ENCODE data around the gene SBNO1.

SBNO1 gene

GRCh38 chr12:123396954-123397353 is 32.3 kb upstream of the SBNO1 start:
- Histone ChIP-seq H2AFZ (ENCODE audit: low read length) (no peak overlapping the region), H3K79me2 (ENCODE audit: insufficient read depth, low read length) (no peaks in the 10 kb centered on the region), H3K4me1 (ENCODE audit: insufficient read depth, low read length, severe bottlenecking) (no peaks in the 10 kb centered on the region), H4K20me1 (ENCODE audit: insufficient read depth, low read length) (no peaks in the 10 kb centered on the region), H3K9me2 (ENCODE audit: low read depth, low read length) (no peaks in the 10 kb centered on the region), H3K4me3 (ENCODE audit: low read depth, low read length, poor library complexity, severe bottlenecking) (no peak overlapping the region), H3F3A (ENCODE audit: insufficient read depth, low read length) (no peaks in the 10 kb centered on the region), H3K9ac (ENCODE audit: low read length) (no peak overlapping the region), H3K4me2 (ENCODE audit: low read length) (no peak overlapping the region), H3K27me3 (ENCODE audit: insufficient read depth, low read length) (no peaks in the 10 kb centered on the region), H3K27ac (ENCODE audit: low read depth, low read length, poor library complexity, severe bottlenecking) (no peak overlapping the region), H3K36me3 (ENCODE audit: insufficient read depth, low read length) (peaks cover 76% of the 10 kb centered on the region), H3K9me3 (ENCODE audit: low read length) (no peaks in the 10 kb centered on the region)
- TF ChIP-seq EZH2 (IDR thresholded peaks at IDR 0.05; ENCODE audit: borderline replicate concordance, low read length), result no peak
- TF ChIP-seq, protein P1, sequence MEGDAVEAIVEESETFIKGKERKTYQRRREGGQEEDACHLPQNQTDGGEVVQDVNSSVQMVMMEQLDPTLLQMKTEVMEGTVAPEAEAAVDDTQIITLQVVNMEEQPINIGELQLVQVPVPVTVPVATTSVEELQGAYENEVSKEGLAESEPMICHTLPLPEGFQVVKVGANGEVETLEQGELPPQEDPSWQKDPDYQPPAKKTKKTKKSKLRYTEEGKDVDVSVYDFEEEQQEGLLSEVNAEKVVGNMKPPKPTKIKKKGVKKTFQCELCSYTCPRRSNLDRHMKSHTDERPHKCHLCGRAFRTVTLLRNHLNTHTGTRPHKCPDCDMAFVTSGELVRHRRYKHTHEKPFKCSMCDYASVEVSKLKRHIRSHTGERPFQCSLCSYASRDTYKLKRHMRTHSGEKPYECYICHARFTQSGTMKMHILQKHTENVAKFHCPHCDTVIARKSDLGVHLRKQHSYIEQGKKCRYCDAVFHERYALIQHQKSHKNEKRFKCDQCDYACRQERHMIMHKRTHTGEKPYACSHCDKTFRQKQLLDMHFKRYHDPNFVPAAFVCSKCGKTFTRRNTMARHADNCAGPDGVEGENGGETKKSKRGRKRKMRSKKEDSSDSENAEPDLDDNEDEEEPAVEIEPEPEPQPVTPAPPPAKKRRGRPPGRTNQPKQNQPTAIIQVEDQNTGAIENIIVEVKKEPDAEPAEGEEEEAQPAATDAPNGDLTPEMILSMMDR (IDR thresholded peaks at IDR 0.05; ENCODE audit: low read length), result no peak

- peaks cover 78% of the 10 kb centered on the region for H3K36me3 ChIP-seq (ENCODE audit: insufficient read depth, low read length)
Observed at GRCh38 chr12:123396543-123396942, 31.9 kb upstream of the SBNO1 start.

GRCh38 chr12:123395236-123395635 is 30.6 kb upstream of the SBNO1 start:
- Histone ChIP-seq H3K27me3 (ENCODE audit: insufficient read depth, low read length) (no peaks in the 10 kb centered on the region), H3K27ac (ENCODE audit: low read depth, low read length, poor library complexity, severe bottlenecking) (no peak overlapping the region), H3K9me3 (ENCODE audit: low read length) (no peaks in the 10 kb centered on the region), H3K9ac (ENCODE audit: low read length) (no peak overlapping the region), H3K4me2 (ENCODE audit: low read length) (no peak overlapping the region), H4K20me1 (ENCODE audit: insufficient read depth, low read length) (no peaks in the 10 kb centered on the region), H3K36me3 (ENCODE audit: insufficient read depth, low read length) (peaks cover 91% of the 10 kb centered on the region), H3K4me3 (ENCODE audit: low read depth, low read length, poor library complexity, severe bottlenecking) (no peak overlapping the region), H2AFZ (ENCODE audit: low read length) (no peak overlapping the region), H3K4me1 (ENCODE audit: insufficient read depth, low read length, severe bottlenecking) (peaks cover 5% of the 10 kb centered on the region), H3K9me2 (ENCODE audit: low read depth, low read length) (no peaks in the 10 kb centered on the region), H3K79me2 (ENCODE audit: insufficient read depth, low read length) (no peaks in the 10 kb centered on the region), H3F3A (ENCODE audit: insufficient read depth, low read length) (no peaks in the 10 kb centered on the region)
- TF ChIP-seq EZH2 (IDR thresholded peaks at IDR 0.05; ENCODE audit: borderline replicate concordance, low read length), result no peak
- TF ChIP-seq, protein P1 (IDR thresholded peaks at IDR 0.05; ENCODE audit: low read length), result no peak

More at GRCh38 chr12:123396543-123396942, 31.9 kb upstream of the SBNO1 start:
- Histone ChIP-seq H3K9me2 (ENCODE audit: low read depth, low read length) (no peaks in the 10 kb centered on the region), H3K4me1 (ENCODE audit: insufficient read depth, low read length, severe bottlenecking) (no peaks in the 10 kb centered on the region), H3K79me2 (ENCODE audit: insufficient read depth, low read length) (no peaks in the 10 kb centered on the region), H3F3A (ENCODE audit: insufficient read depth, low read length) (no peaks in the 10 kb centered on the region), H3K9ac (ENCODE audit: low read length) (no peak overlapping the region), H3K27ac (ENCODE audit: low read depth, low read length, poor library complexity, severe bottlenecking) (no peak overlapping the region), H3K4me3 (ENCODE audit: low read depth, low read length, poor library complexity, severe bottlenecking) (no peak overlapping the region), H4K20me1 (ENCODE audit: insufficient read depth, low read length) (no peaks in the 10 kb centered on the region), H2AFZ (ENCODE audit: low read length) (no peak overlapping the region), H3K9me3 (ENCODE audit: low read length) (no peaks in the 10 kb centered on the region), H3K27me3 (ENCODE audit: insufficient read depth, low read length) (no peaks in the 10 kb centered on the region), H3K4me2 (ENCODE audit: low read length) (no peak overlapping the region)
- no peak for TF ChIP-seq EZH2 (IDR thresholded peaks at IDR 0.05; ENCODE audit: borderline replicate concordance, low read length)
- TF ChIP-seq, protein P1 (IDR thresholded peaks at IDR 0.05; ENCODE audit: low read length), result no peak

All from OCI-LY1 (cell line).